HepG2 (cell line): ENCODE data around the gene BTBD7. TPM values are rescaled to one million over a fixed set of nuclear protein-coding genes. Genes with fewer than 3 reads are reported as not detected.

Experiments used
- CHD4 ChIP-seq: fragments of 200-600 bp; sonication (generic); IDR thresholded peaks from 2 replicates; pipeline ENCODE4 v1.7.0; 2017; ENCODE audit warnings: mild to moderate bottlenecking, low read length, borderline replicate concordance
- CSRNP2 ChIP-seq: sonication (generic); formaldehyde crosslinking; conservative IDR thresholded peaks from 2 replicates; pipeline ENCODE4 v1.8.0; 2022; ENCODE audit warnings: low read depth, missing genetic modification reagents
- DR1 ChIP-seq: sonication (generic); formaldehyde crosslinking; IDR thresholded peaks from 2 replicates; pipeline ENCODE4 v1.8.0; 2021; ENCODE audit warnings: mild to moderate bottlenecking, missing genetic modification reagents, inconsistent platforms
- DRAP1 ChIP-seq: IDR thresholded peaks from 2 replicates; pipeline ENCODE4 v1.6.1; 2016; ENCODE audit warnings: missing genetic modification reagents, missing compliant biosample characterization
- FOXC1 ChIP-seq: sonication (generic); formaldehyde crosslinking; IDR thresholded peaks from 2 replicates; pipeline ENCODE4 v1.8.0; 2022; ENCODE audit warnings: mild to moderate bottlenecking, missing genetic modification reagents, borderline replicate concordance
- FOXP4 ChIP-seq: sonication (generic); formaldehyde crosslinking; IDR thresholded peaks from 2 replicates; pipeline ENCODE4 v1.4.0; 2020; ENCODE audit warnings: missing genetic modification reagents
- HES4 ChIP-seq: sonication (generic); formaldehyde crosslinking; IDR thresholded peaks from 2 replicates; pipeline ENCODE4 v1.9.0; 2021; ENCODE audit warnings: mild to moderate bottlenecking, missing genetic modification reagents, borderline replicate concordance
- KDM5B ChIP-seq: sonication (generic); formaldehyde crosslinking; IDR thresholded peaks from 2 replicates; pipeline ENCODE4 v1.4.0; 2020; ENCODE audit warnings: missing genetic modification reagents, mild to moderate bottlenecking, borderline replicate concordance
- KLF15 ChIP-seq: sonication (generic); formaldehyde crosslinking; IDR thresholded peaks from 2 replicates; pipeline ENCODE4 v1.8.1; 2023; ENCODE audit warnings: borderline replicate concordance, mild to moderate bottlenecking, inconsistent platforms, missing genetic modification reagents, mixed read lengths
- MZF1 ChIP-seq: sonication (generic); formaldehyde crosslinking; IDR thresholded peaks from 2 replicates; pipeline ENCODE4 v1.8.1; 2023; ENCODE audit warnings: mild to moderate bottlenecking, missing genetic modification reagents, borderline replicate concordance
- TEF ChIP-seq: sonication (generic); formaldehyde crosslinking; IDR thresholded peaks from 2 replicates; pipeline ENCODE4 v1.5.0; 2020; ENCODE audit warnings: missing genetic modification reagents
- YEATS4 ChIP-seq: sonication (generic); formaldehyde crosslinking; IDR thresholded peaks from 2 replicates; pipeline ENCODE4 v1.4.0; 2020; ENCODE audit warnings: missing genetic modification reagents, borderline replicate concordance
- ZBTB7B ChIP-seq: sonication (generic); formaldehyde crosslinking; IDR thresholded peaks from 2 replicates; pipeline ENCODE4 v1.4.0; 2020; ENCODE audit warnings: missing genetic modification reagents
- ZFYVE20 ChIP-seq: sonication (generic); formaldehyde crosslinking; IDR thresholded peaks from 2 replicates; pipeline ENCODE4 v1.8.0; 2023; ENCODE audit warnings: low read depth, mild to moderate bottlenecking, moderate library complexity, missing genetic modification reagents, borderline replicate concordance
- ZMAT3 ChIP-seq: sonication (generic); formaldehyde crosslinking; conservative IDR thresholded peaks from 2 replicates; pipeline ENCODE4 v1.7.0; 2021; ENCODE audit warnings: missing genetic modification reagents
- ZNF253 ChIP-seq: sonication (generic); formaldehyde crosslinking; IDR thresholded peaks from 2 replicates; pipeline ENCODE4 v1.8.0; 2022; ENCODE audit warnings: mild to moderate bottlenecking, missing genetic modification reagents, borderline replicate concordance
- ZNF280B ChIP-seq: sonication (generic); formaldehyde crosslinking; IDR thresholded peaks from 2 replicates; pipeline ENCODE4 v1.5.0; 2020; ENCODE audit warnings: missing genetic modification reagents, mild to moderate bottlenecking, borderline replicate concordance
- ZNF569 ChIP-seq: sonication (generic); formaldehyde crosslinking; IDR thresholded peaks from 2 replicates; pipeline ENCODE4 v1.5.0; 2020; ENCODE audit warnings: mild to moderate bottlenecking, missing genetic modification reagents, moderate library complexity, borderline replicate concordance
- ZNF83 ChIP-seq: sonication (generic); formaldehyde crosslinking; IDR thresholded peaks from 2 replicates; pipeline ENCODE4 v1.4.0; 2020; ENCODE audit warnings: missing genetic modification reagents, mild to moderate bottlenecking, borderline replicate concordance
- ZNF878 ChIP-seq: sonication (generic); formaldehyde crosslinking; IDR thresholded peaks from 2 replicates; pipeline ENCODE4 v1.8.1; 2023; ENCODE audit warnings: mild to moderate bottlenecking, missing genetic modification reagents, moderate library complexity
- polyA plus RNA-seq, 8 experiments: library from polyadenylated mRNA; depleted of rRNA in 3 of 8; stranded (reverse) in 7 of 8; unstranded in 1 of 8; fragments of >200 nt; fragmentation: Illumina TruSeq in 4 of 8; extraction: Trizol in 4 of 8; gene quantifications; 2 replicates each; pipeline versions ENCODE4 v1.2.1 to v1.2.3, GENCODE V29; 2011 to 2016; ENCODE audit warnings: low read depth in 4 of 8, missing spikeins in 1 of 8, mixed read lengths in 1 of 8; ENCODE audit not compliant: insufficient read depth in 1 of 8
- total RNA-seq, 5 experiments: library from RNA; depleted of rRNA; stranded (reverse); fragments of >200 nt; fragmentation: Illumina TruSeq; extraction: Trizol; gene quantifications; 2 replicates each; pipeline ENCODE4 v1.2.3, GENCODE V29; 2016; ENCODE audit warnings: low read depth in 1 of 5

The BTBD7 gene
- total and polyA plus RNA-seq, 2 of the 13 experiments (the other 11 are each of a cell fraction or from before 2014, with no cell fraction given), result 11.6 to 15.2 TPM

- TF ChIP-seq FOXP4 (CRISPR knock-in tag) (peak; percentile 25; the same call in 1 of the 2 replicates), YEATS4 (CRISPR knock-in tag) (peak; percentile 78), ZNF280B (CRISPR knock-in tag) (no peak), HES4 (CRISPR knock-in tag) (no peak; the same call in none of the 2 replicates), KDM5B (CRISPR knock-in tag) (peak; percentile 93), DR1 (CRISPR knock-in tag) (peak; percentile 81), FOXC1 (CRISPR knock-in tag) (peak; percentile 68), MZF1 (no peak), ZNF253 (CRISPR knock-in tag) (no peak), ZMAT3 (CRISPR knock-in tag) (peak; percentile 90), ZFYVE20 (CRISPR knock-in tag) (no peak), ZNF569 (CRISPR knock-in tag) (no peak), DRAP1 (CRISPR knock-in tag) (peak; percentile 71), CHD4 (no peak), CSRNP2 (no peak), KLF15 (CRISPR knock-in tag) (peak; percentile 95; the same call in 1 of the 2 replicates), ZNF83 (no peak), ZBTB7B (no peak), TEF (CRISPR knock-in tag) (peak; percentile 71; the same call in 1 of the 2 replicates), ZNF878 (CRISPR knock-in tag) (no peak; the same call in 1 of the 2 replicates)
Measured at GRCh38 chr14:93206793-93207467, 125.9 kb downstream of the BTBD7 start, which contains the start of the genes GON7 and UBR7 (continued).
